B cell (primary cell): ENCODE measurements around the gene C1orf116. TPM values are rescaled to one million over a fixed set of nuclear protein-coding genes. Genes with fewer than 3 reads are reported as not detected.

ENCODE experiments used
- ATAC-seq: fragments of 200-7000 bp; cut with Tn5 transposase; one replicate; pipeline ENCODE4 v1.10.0; 2021; ENCODE audit warnings: low read depth, mild to moderate bottlenecking, moderate number of reproducible peaks, moderate library complexity
- CTCF ChIA-PET: fragments of 350-600 bp; sonication (Branson Sonifier 250); formaldehyde crosslinking; loops from one replicate; lab custom pipeline; 2021; ENCODE audit warnings: antibody characterized with exemption, inconsistent platforms; lab: Charles Lee
- POLR2A ChIA-PET: fragments of 350-600 bp; sonication (Branson Sonifier 250); formaldehyde crosslinking; loops from one replicate; lab custom pipeline; 2021; ENCODE audit warnings: antibody characterized with exemption; lab: Charles Lee
- DNase-seq: peaks from one replicate; pipeline ENCODE4 v3.0.0; 2013
- H2AFZ ChIP-seq: 2 replicates; pipeline ENCODE4 v1.6.1; 2012; ENCODE audit warnings: mild to moderate bottlenecking, low read depth, low read length; ENCODE audit not compliant: insufficient read depth, poor library complexity, severe bottlenecking
- H3K27ac ChIP-seq, 2 donors: 1 replicate in 1 of 2; 2 replicates in 1 of 2; pipeline ENCODE4 v1.5.1; 2012 to 2013; ENCODE audit warnings: low read length in 2 of 2, mild to moderate bottlenecking in 2 of 2, moderate library complexity in 1 of 2
- H3K27me3 ChIP-seq, 4 experiments: fragments of 200-600 bp in 1 of 4; sonication (generic) in 1 of 4; replicated peaks in 1 of 4; 1 replicate in 2 of 4; 2 replicates in 2 of 4; pipeline versions ENCODE4 v1.6.1 to v1.7.0; 2013 to 2016; ENCODE audit warnings: low read length in 3 of 4, mild to moderate bottlenecking in 2 of 4, mixed read lengths in 1 of 4, moderate library complexity in 1 of 4; ENCODE audit not compliant: insufficient read depth in 4 of 4, control insufficient read depth in 3 of 4; ENCODE audit errors: control extremely low read depth in 1 of 4
- H3K36me3 ChIP-seq, 2 experiments: replicated peaks in 1 of 2; 1 replicate in 1 of 2; 2 replicates in 1 of 2; pipeline versions ENCODE4 v1.6.1 to v1.7.1; 2013; ENCODE audit warnings: low read length in 1 of 2; ENCODE audit not compliant: insufficient read depth in 2 of 2, control insufficient read depth in 1 of 2; ENCODE audit errors: control extremely low read depth in 1 of 2, extremely low read depth in 1 of 2
- H3K4me1 ChIP-seq, 2 donors: fragments of 200-600 bp in 1 of 2; sonication (generic) in 1 of 2; 1 replicate in 1 of 2; 2 replicates in 1 of 2; pipeline versions ENCODE4 v1.5.1 to v1.6.1; 2013 to 2017; ENCODE audit warnings: low read length in 2 of 2; ENCODE audit not compliant: control insufficient read depth in 2 of 2, insufficient read depth in 2 of 2
- H3K4me2 ChIP-seq: replicated peaks from 2 replicates; pipeline ENCODE3; 2012; ENCODE audit warnings: mild to moderate bottlenecking, low read depth, low read length; ENCODE audit not compliant: poor library complexity, severe bottlenecking
- H3K4me3 ChIP-seq, 5 experiments: fragments of 200-600 bp in 1 of 5; sonication (generic) in 1 of 5; 1 replicate in 3 of 5; 2 replicates in 2 of 5; pipeline versions ENCODE4 v1.5.1 to v1.7.0; 2011 to 2016; ENCODE audit warnings: low read length in 4 of 5, mild to moderate bottlenecking in 4 of 5, low read depth in 2 of 5, control low read depth in 1 of 5, moderate library complexity in 1 of 5; ENCODE audit not compliant: insufficient read depth in 1 of 5; ENCODE audit errors: control extremely low read depth in 1 of 5, extremely low read depth in 1 of 5
- H3K79me2 ChIP-seq: fragments of 200-600 bp; sonication (generic); one replicate; pipeline ENCODE4 v1.6.0; 2016; ENCODE audit warnings: low read length; ENCODE audit not compliant: control insufficient read depth, insufficient read depth
- H3K9ac ChIP-seq: fragments of 200-600 bp; sonication (generic); 2 replicates; pipeline ENCODE4 v1.6.1; 2017; ENCODE audit warnings: mild to moderate bottlenecking, low read length, moderate library complexity
- H3K9me3 ChIP-seq, 3 donors: one replicate each; pipeline versions ENCODE4 v1.6.1 to v1.7.1; 2013; ENCODE audit warnings: low read length in 2 of 3; ENCODE audit not compliant: control insufficient read depth in 2 of 3, insufficient read depth in 1 of 3; ENCODE audit errors: control extremely low read depth in 1 of 3
- H4K20me1 ChIP-seq: 2 replicates; pipeline ENCODE4 v1.6.0; 2012; ENCODE audit warnings: mild to moderate bottlenecking, low read length; ENCODE audit not compliant: insufficient read depth, control insufficient read depth, poor library complexity, severe bottlenecking
- H3K27ac Mint-ChIP-seq: one replicate; pipeline ENCODE4 v1.8.0; 2021; ENCODE audit warnings: mixed read lengths
- H3K27me3 Mint-ChIP-seq: one replicate; pipeline ENCODE4 v1.8.0; 2021; ENCODE audit warnings: mixed read lengths
- H3K4me1 Mint-ChIP-seq: one replicate; pipeline ENCODE4 v1.8.0; 2021; ENCODE audit warnings: mixed read lengths
- H3K4me3 Mint-ChIP-seq: one replicate; pipeline ENCODE4 v1.8.0; 2021; ENCODE audit warnings: mixed read lengths
- H3K9me3 Mint-ChIP-seq: one replicate; pipeline ENCODE4 v1.8.0; 2022; ENCODE audit warnings: mixed read lengths; ENCODE audit not compliant: insufficient read depth
- EZH2 ChIP-seq: IDR thresholded peaks from 2 replicates; pipeline ENCODE4 v1.6.1; 2012; ENCODE audit warnings: borderline replicate concordance, low read depth, mild to moderate bottlenecking, moderate library complexity, low read length; ENCODE audit not compliant: insufficient read depth, poor library complexity, severe bottlenecking
- WGBS: methylation state at CpG from one replicate; pipeline ENCODE4 v1.1.5; 2013; ENCODE audit warnings: missing lambda C conversion rate; ENCODE audit not compliant: insufficient coverage; 5-methylcytosine and 5-hydroxymethylcytosine counted together
- intact Hi-C: fragments of 100-400 bp; cut with micrococcal nuclease; formaldehyde crosslinking; loops from one replicate; pipeline ENCODE4 v1.10.0; 2022
- polyA plus RNA-seq: library from polyadenylated mRNA; depleted of rRNA; stranded (reverse); fragments of >200 nt; gene quantifications from 2 replicates; pipeline ENCODE4 v1.2.3, GENCODE V29; 2012
- total RNA-seq, 2 donors: library from RNA; stranded (reverse); fragments of 120-200 nt in 1 of 2; gene quantifications; 1 replicate in 1 of 2; 2 replicates in 1 of 2; pipeline versions ENCODE4 v1.2.3 to v1.2.4, GENCODE V29; 2013 to 2022
- TF ChIP-seq, protein P1 (sequence below): fragments of 200-600 bp; IDR thresholded peaks from one replicate; pipeline ENCODE4 v1.8.0; 2022; ENCODE audit warnings: antibody characterized with exemption, mild to moderate bottlenecking

The C1orf116 gene
- total and polyA plus RNA-seq, 2 donors (not counting 1 experiment from before 2014, with no cell fraction given) = 0.09 TPM; not detected in 1

DNA sequence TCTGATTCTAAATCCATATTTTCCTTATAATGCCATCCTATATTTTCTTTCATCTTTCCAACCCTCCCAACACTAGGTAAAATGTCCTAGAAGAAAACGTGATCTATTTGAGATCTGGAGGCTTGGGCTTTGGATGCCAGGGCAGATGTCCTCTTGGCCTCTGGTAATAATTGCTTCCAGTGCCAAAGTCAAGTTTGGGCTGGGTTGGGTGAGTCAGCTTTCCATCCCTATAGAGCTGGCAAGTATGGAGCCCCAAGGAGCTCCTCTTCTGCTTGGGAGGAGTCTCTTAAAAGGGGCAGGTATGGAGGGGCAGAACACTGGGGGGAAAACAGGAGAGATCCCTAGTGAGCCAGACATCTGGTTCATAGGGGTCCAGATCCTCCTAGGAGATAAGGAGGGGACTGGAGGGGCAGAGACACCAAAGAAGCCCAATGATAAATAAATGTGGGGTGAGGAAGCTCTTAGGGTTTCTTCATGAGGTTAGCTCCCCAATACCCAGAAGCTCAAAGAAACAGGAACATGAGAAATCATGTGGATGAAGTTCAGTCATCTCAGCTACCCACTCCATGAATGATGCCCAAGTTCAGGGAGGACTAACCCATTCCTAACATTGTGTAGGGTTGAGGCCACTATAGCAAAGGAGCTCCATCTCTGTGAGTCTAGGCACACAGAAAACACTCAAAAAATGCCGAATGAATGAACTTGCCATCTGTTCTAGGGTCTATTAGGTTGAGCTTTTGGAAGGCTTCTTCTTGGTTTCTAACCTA, 3.5 kb downstream of the C1orf116 start:
- intact Hi-C loops = no loop called here
- Histone ChIP-seq H3K9me3 (no peaks in the 10 kb centered on the region), H2AFZ (no peak overlapping the region), H3K27ac (no peak overlapping the region), H3K4me1 (no peaks in the 10 kb centered on the region), H3K4me3 (no peak overlapping the region), H3K36me3 (no peaks in the 10 kb centered on the region), H3K79me2 (no peaks in the 10 kb centered on the region), H3K9ac (no peak overlapping the region), H3K27me3 (peaks cover 0 to 36% (median 19%) of the 10 kb centered on the region in 4 experiments), H3K4me2 (no peak overlapping the region), H4K20me1 (no peaks in the 10 kb centered on the region)
- ChIA-PET CTCF (interaction anchor here (1.4 kb wide), 1 partner anchor 11 kb away, joined by 3 read pairs; no protein-coding TSS in a partner anchor), POLR2A (no interaction called here)
- H3K27ac Mint-ChIP-seq = no peak overlapping the region
- no peak for DNase-seq
- no peak for ATAC-seq
- H3K9me3 Mint-ChIP-seq = no peaks in the 10 kb centered on the region
- no peak for TF ChIP-seq EZH2
- TF ChIP-seq, protein P1, sequence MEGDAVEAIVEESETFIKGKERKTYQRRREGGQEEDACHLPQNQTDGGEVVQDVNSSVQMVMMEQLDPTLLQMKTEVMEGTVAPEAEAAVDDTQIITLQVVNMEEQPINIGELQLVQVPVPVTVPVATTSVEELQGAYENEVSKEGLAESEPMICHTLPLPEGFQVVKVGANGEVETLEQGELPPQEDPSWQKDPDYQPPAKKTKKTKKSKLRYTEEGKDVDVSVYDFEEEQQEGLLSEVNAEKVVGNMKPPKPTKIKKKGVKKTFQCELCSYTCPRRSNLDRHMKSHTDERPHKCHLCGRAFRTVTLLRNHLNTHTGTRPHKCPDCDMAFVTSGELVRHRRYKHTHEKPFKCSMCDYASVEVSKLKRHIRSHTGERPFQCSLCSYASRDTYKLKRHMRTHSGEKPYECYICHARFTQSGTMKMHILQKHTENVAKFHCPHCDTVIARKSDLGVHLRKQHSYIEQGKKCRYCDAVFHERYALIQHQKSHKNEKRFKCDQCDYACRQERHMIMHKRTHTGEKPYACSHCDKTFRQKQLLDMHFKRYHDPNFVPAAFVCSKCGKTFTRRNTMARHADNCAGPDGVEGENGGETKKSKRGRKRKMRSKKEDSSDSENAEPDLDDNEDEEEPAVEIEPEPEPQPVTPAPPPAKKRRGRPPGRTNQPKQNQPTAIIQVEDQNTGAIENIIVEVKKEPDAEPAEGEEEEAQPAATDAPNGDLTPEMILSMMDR = no peak
- no CpG with 5 or more reads among the region's 2 CpGs for WGBS
- H3K4me3 Mint-ChIP-seq = no peak overlapping the region
- H3K4me1 Mint-ChIP-seq = no peaks in the 10 kb centered on the region
- peaks cover 67% of the 10 kb centered on the region for H3K27me3 Mint-ChIP-seq

DNA sequence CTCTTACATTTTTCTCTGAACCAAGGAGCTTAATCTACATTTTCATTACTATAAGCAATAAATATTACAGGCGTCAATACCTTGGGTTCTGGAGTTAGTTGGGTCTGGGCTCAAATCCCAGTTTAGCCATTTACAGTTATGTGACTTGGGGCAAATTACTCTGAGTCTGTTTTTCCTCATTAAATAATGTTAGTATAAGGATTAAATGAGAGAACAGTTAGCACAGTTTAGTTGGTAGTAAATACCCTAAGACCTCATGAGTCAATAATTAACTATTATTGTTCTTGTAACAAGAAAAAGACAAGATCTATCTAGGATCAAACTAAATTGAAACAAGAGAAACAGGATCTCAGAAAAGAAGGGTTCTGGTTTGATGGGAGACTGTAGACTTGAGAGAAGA, 4.6 kb downstream of the C1orf116 start:
- intact Hi-C loops = no loop called here
- Mint-ChIP-seq H3K9me3 (no peaks in the 10 kb centered on the region), H3K27me3 (peaks cover 58% of the 10 kb centered on the region), H3K4me1 (no peaks in the 10 kb centered on the region), H3K4me3 (no peak overlapping the region), H3K27ac (no peak overlapping the region)
- no peaks in the 10 kb centered on the region for H3K79me2 ChIP-seq
- no peaks in the 10 kb centered on the region for H3K4me1 ChIP-seq
- no peaks in the 10 kb centered on the region for H3K36me3 ChIP-seq
- H3K9ac ChIP-seq = no peak overlapping the region
- H2AFZ ChIP-seq = no peak overlapping the region
- H3K27me3 ChIP-seq = peaks cover 0 to 36% (median 21%) of the 10 kb centered on the region in 4 experiments
- no peak overlapping the region for H3K4me3 ChIP-seq
- CTCF ChIA-PET = no interaction called here
- no peak for ATAC-seq
- H4K20me1 ChIP-seq = no peaks in the 10 kb centered on the region
- POLR2A ChIA-PET = no interaction called here
- no peaks in the 10 kb centered on the region for H3K9me3 ChIP-seq
- DNase-seq = no peak
- H3K4me2 ChIP-seq = no peak overlapping the region
- no peak overlapping the region for H3K27ac ChIP-seq
- no CpG with 5 or more reads among the region's 1 CpG for WGBS
- TF ChIP-seq, protein P1 = no peak
- no peak for TF ChIP-seq EZH2
